GM18507 (cell line): ENCODE results near the gene CT45A2.
"Not testable (repeated sequence)": the region's sequence is repeated elsewhere in the genome, so short reads cannot be mapped to it uniquely, and the experiment has no call there.

Experiments
- DNase-seq: peaks from one replicate; pipeline ENCODE4 v3.0.0; 2011; ENCODE audit warnings: low read depth; ENCODE audit not compliant: insufficient read length; ENCODE audit errors: extremely low spot score
- FAIRE-seq: peaks from 2 replicates; lab custom pipeline; 2011; peaks lifted over from hg19 to GRCh38; lab: Jason Lieb, UNC

CT45A2 gene

GRCh38 chrX:135819912-135820311 lies at the start of gene CT45A2:
Gene CT45A2 (minus strand): TSS chrX:135820012. CDS start chrX:135816265, 3,747 bp downstream.
- not testable (repeated sequence) for DNase-seq, FAIRE-seq

GRCh38 chrX:135854438-135854837 lies 34.6 kb upstream of the CT45A2 start, which contains the start of gene CT45A8:
Gene CT45A8 (minus strand): TSS chrX:135854538. CDS start chrX:135850783, 3,755 bp downstream.
- FAIRE-seq, DNase-seq: not testable (repeated sequence)

- DNase-seq, FAIRE-seq: not testable (repeated sequence)
Measured at GRCh38 chrX:135837180-135837579, 17.4 kb upstream of the CT45A2 start, which contains the start of gene CT45A7. Gene CT45A7 (minus strand): TSS chrX:135837280. CDS start chrX:135833533, 3,747 bp downstream.

GRCh38 chrX:135802687-135803086 lies 17.1 kb downstream of the CT45A2 start, which contains the start of gene CT45A6:
Gene CT45A6 (minus strand): TSS chrX:135802787. CDS start chrX:135798993, 3,794 bp downstream.
- DNase-seq, FAIRE-seq: not testable (repeated sequence)

- FAIRE-seq, DNase-seq: not testable (repeated sequence)
Measured at GRCh38 chrX:135785403-135785802, 34.4 kb downstream of the CT45A2 start, which contains the start of gene CT45A5. Gene CT45A5 (minus strand): TSS chrX:135785503. CDS start chrX:135781729, 3,774 bp downstream.

- not testable (repeated sequence) for FAIRE-seq, DNase-seq
Measured at GRCh38 chrX:135768091-135768490, 51.7 kb downstream of the CT45A2 start, which contains the start of gene CT45A3. Gene CT45A3 (minus strand): TSS chrX:135768191. CDS start chrX:135764444, 3,747 bp downstream.
